ENCODE data around the gene GSTA4. TPM values are rescaled to one million over a fixed set of nuclear protein-coding genes. Genes with fewer than 3 reads are reported as not detected.

Gene GSTA4
- total RNA-seq, 1 experiment from 2014 or later = 30.8 TPM

- ChIA-PET CTCF (no interaction called here), POLR2A (ENCODE audit: low non-redundant PET) (no interaction called here)
- Histone ChIP-seq H3K27ac (ENCODE audit: low read depth, low read length, poor library complexity, severe bottlenecking) (no peak overlapping the region), H3K36me3 (ENCODE audit: insufficient read depth, low read length, poor library complexity, severe bottlenecking) (peaks cover 37% of the 10 kb centered on the region), H3K9me3 (ENCODE audit: low read depth, low read length, poor library complexity, severe bottlenecking) (no peaks in the 10 kb centered on the region), H3K27me3 (replicated peaks; ENCODE audit: insufficient read depth, low read depth, low read length, poor library complexity) (no peaks in the 10 kb centered on the region), H3K4me3 (ENCODE audit: low read depth, low read length, poor library complexity, severe bottlenecking) (no peak overlapping the region), H3K4me1 (ENCODE audit: insufficient read depth, low read length, poor library complexity, severe bottlenecking) (no peaks in the 10 kb centered on the region)
- no TSS peak for BruUV-seq (replicated peaks)
- no peak for TF ChIP-seq EZH2 (IDR thresholded peaks at IDR 0.05; ENCODE audit: borderline replicate concordance, low read depth, low read length, poor library complexity, severe bottlenecking)
- TF ChIP-seq CTCF (conservative IDR thresholded peaks at IDR 0.05; ENCODE audit: low read depth, low read length) = no peak
- intact Hi-C loops (cut with micrococcal nuclease; ENCODE audit: unreplicated experiment) = no loop called here
- DNase-seq (ENCODE audit: low spot score) = no peak
Measured at GRCh38 chr6:52983159-52983848, 11.8 kb downstream of the GSTA4 start.

GRCh38 chr6:52982680-52983079 is 12.4 kb downstream of the GSTA4 start:
- POLR2A ChIA-PET (ENCODE audit: low non-redundant PET) = no interaction called here
- intact Hi-C loops (cut with micrococcal nuclease; ENCODE audit: unreplicated experiment) = no loop called here
- no peaks in the 10 kb centered on the region for H3K4me1 ChIP-seq (ENCODE audit: insufficient read depth, low read length, poor library complexity, severe bottlenecking)

GRCh38 chr6:52981222-52981900 is 13.7 kb downstream of the GSTA4 start:
- BruUV-seq (replicated peaks) = no TSS peak
- intact Hi-C loops (cut with micrococcal nuclease; ENCODE audit: unreplicated experiment) = no loop called here
- no peaks in the 10 kb centered on the region for H3K9me3 ChIP-seq (ENCODE audit: low read depth, low read length, poor library complexity, severe bottlenecking)
- no peaks in the 10 kb centered on the region for H3K27me3 ChIP-seq (replicated peaks; ENCODE audit: insufficient read depth, low read depth, low read length, poor library complexity)
- H3K36me3 ChIP-seq (ENCODE audit: insufficient read depth, low read length, poor library complexity, severe bottlenecking) = peaks cover 29% of the 10 kb centered on the region
- no peak for DNase-seq (ENCODE audit: low spot score)
- H3K4me1 ChIP-seq (ENCODE audit: insufficient read depth, low read length, poor library complexity, severe bottlenecking) = no peaks in the 10 kb centered on the region
- H3K27ac ChIP-seq (ENCODE audit: low read depth, low read length, poor library complexity, severe bottlenecking) = no peak overlapping the region
- TF ChIP-seq EZH2 (IDR thresholded peaks at IDR 0.05; ENCODE audit: borderline replicate concordance, low read depth, low read length, poor library complexity, severe bottlenecking) (no peak), CTCF (conservative IDR thresholded peaks at IDR 0.05; ENCODE audit: low read depth, low read length) (no peak)
- no peak overlapping the region for H3K4me3 ChIP-seq (ENCODE audit: low read depth, low read length, poor library complexity, severe bottlenecking)
- ChIA-PET POLR2A (ENCODE audit: low non-redundant PET) (no interaction called here), CTCF (interaction anchor here (0.5 kb wide), 1 partner anchor 64 kb away, joined by 4 read pairs; no protein-coding TSS in a partner anchor)

More at GRCh38 chr6:52982680-52983079, 12.4 kb downstream of the GSTA4 start:
- no peaks in the 10 kb centered on the region for H3K9me3 ChIP-seq (ENCODE audit: low read depth, low read length, poor library complexity, severe bottlenecking)
- DNase-seq (ENCODE audit: low spot score) = no peak
- CTCF ChIA-PET = no interaction called here
- no peak overlapping the region for H3K27ac ChIP-seq (ENCODE audit: low read depth, low read length, poor library complexity, severe bottlenecking)
- H3K27me3 ChIP-seq (replicated peaks; ENCODE audit: insufficient read depth, low read depth, low read length, poor library complexity) = no peaks in the 10 kb centered on the region
- H3K36me3 ChIP-seq (ENCODE audit: insufficient read depth, low read length, poor library complexity, severe bottlenecking) = peaks cover 34% of the 10 kb centered on the region
- TF ChIP-seq CTCF (conservative IDR thresholded peaks at IDR 0.05; ENCODE audit: low read depth, low read length) = no peak
- TF ChIP-seq EZH2 (IDR thresholded peaks at IDR 0.05; ENCODE audit: borderline replicate concordance, low read depth, low read length, poor library complexity, severe bottlenecking) = no peak
- no peak overlapping the region for H3K4me3 ChIP-seq (ENCODE audit: low read depth, low read length, poor library complexity, severe bottlenecking)
- no TSS peak for BruUV-seq (replicated peaks)
